Measurements from ENCODE around the gene UBE2E2. TPM values are rescaled to one million over a fixed set of nuclear protein-coding genes. Genes with fewer than 3 reads are reported as not detected.

The UBE2E2 gene
- total and polyA plus RNA-seq, 9 donors, result 25.5 to 84.9 (median 38.5) TPM

DNA sequence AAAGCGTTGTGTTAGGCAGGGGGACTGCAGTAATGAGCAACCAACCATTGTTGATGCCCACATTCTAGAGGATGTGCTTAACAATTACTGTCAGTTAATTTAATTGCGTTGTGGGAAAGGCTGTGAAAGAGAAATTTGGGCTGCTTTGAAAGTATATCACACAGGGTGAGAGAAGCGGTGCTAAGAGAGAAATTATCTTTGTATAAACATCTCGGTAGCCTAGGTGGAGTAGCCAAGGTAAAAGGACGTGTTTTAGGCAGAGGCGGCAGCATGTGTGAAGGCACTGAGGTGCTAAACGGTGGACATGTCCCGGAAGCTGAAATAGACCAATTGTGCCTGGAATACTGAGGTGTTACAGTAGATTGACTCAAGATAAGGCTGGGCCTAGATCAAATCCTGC, 71.9 kb downstream of the UBE2E2 start:
- Histone ChIP-seq H3K4me1 (ENCODE audit: insufficient read depth) (no peaks in the 10 kb centered on the region), H3K27ac (no peak overlapping the region), H3K9me3 (no peaks in the 10 kb centered on the region), H3K4me3 (no peak overlapping the region), H3K36me3 (no peaks in the 10 kb centered on the region), H3K27me3 (no peaks in the 10 kb centered on the region)
- WGBS, 3 donors, result 95 to 96% (median 95%) methylated on average over 8 of the region's 8 CpGs
- DNase-seq, result no peak
- TF ChIP-seq POLR2A (IDR thresholded peaks at IDR 0.05), result no peak
- no peak for TF ChIP-seq EP300 (IDR thresholded peaks at IDR 0.05)
- TF ChIP-seq, protein P1, sequence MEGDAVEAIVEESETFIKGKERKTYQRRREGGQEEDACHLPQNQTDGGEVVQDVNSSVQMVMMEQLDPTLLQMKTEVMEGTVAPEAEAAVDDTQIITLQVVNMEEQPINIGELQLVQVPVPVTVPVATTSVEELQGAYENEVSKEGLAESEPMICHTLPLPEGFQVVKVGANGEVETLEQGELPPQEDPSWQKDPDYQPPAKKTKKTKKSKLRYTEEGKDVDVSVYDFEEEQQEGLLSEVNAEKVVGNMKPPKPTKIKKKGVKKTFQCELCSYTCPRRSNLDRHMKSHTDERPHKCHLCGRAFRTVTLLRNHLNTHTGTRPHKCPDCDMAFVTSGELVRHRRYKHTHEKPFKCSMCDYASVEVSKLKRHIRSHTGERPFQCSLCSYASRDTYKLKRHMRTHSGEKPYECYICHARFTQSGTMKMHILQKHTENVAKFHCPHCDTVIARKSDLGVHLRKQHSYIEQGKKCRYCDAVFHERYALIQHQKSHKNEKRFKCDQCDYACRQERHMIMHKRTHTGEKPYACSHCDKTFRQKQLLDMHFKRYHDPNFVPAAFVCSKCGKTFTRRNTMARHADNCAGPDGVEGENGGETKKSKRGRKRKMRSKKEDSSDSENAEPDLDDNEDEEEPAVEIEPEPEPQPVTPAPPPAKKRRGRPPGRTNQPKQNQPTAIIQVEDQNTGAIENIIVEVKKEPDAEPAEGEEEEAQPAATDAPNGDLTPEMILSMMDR (IDR thresholded peaks at IDR 0.05), result no peak
- intact Hi-C loops (cut with DNase I), result no loop called here

DNA sequence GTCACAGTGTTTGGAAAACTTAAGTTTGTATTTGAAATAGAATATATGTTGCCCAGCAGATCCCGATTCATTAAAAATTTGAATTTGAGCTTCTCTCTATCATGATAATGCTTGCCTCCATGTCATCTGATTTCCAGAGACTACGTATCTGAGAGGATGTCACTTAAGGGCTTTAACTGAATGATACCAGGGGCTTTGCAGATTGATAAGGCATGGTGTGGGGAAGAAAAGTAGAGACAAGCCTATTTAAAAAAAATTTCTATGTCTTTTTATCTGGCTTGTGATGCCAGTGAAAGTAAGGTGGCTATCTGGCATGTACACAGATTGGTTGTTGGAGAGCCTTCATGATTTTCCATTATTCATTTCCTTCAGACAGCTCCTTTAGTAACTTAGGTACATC, 72.7 kb downstream of the UBE2E2 start:
- 94 to 99% (median 96%) methylated on average over 2 of the region's 2 CpGs for WGBS, 3 donors
- H3K27me3 ChIP-seq, result no peaks in the 10 kb centered on the region

DNA sequence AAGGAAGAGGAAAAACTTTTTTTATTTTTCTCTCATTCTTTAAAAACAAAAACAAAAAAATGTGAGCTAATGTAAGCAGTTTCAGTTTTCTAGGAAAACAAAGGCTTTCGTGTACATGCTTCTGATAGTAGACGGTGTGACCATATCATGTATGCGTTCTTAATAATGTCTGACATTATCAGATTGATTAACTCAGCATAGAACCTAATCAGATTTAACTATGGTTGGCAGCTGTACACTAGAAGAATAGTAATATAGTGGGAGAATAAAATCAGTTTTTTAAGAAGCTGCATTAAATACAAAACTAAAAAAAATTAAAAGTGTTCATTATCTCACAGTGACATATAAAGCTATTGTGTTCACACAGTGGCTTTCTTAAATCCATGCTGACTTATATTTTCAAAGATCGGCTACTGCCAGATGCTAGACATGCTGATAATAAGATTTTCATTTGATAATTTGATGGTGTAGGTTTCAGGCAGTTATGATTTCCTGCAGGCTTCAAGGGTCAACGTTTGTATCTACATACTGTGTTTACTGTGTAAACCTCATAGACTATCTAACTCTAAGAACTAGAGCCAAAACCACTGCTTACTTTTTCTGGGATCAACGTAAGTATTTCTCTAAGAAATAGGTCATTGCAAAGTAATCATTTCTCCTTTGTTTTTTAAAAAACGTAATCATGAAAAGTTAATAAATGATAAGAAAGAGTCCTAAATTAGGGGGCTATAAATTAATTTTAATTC, 74.0 kb downstream of the UBE2E2 start:
- H3K9me3 ChIP-seq, result no peaks in the 10 kb centered on the region
- TF ChIP-seq, protein P1 (IDR thresholded peaks at IDR 0.05), result no peak
- TF ChIP-seq EP300 (IDR thresholded peaks at IDR 0.05), result no peak
- no peak for TF ChIP-seq POLR2A (IDR thresholded peaks at IDR 0.05)
- intact Hi-C loops (cut with DNase I), result no loop called here
- H3K27ac ChIP-seq, result no peak overlapping the region
- no peak overlapping the region for H3K4me3 ChIP-seq
- H3K36me3 ChIP-seq, result no peaks in the 10 kb centered on the region
- no peaks in the 10 kb centered on the region for H3K27me3 ChIP-seq
- WGBS, 3 donors, result 23 to 38% (median 28%) methylated on average over 7 of the region's 7 CpGs
- DNase-seq, result no peak
- peaks cover 2% of the 10 kb centered on the region for H3K4me1 ChIP-seq (ENCODE audit: insufficient read depth)

More for the DNA sequence above, 72.7 kb downstream of the UBE2E2 start:
- TF ChIP-seq, protein P1 (IDR thresholded peaks at IDR 0.05), result no peak
- TF ChIP-seq POLR2A (IDR thresholded peaks at IDR 0.05), result no peak
- TF ChIP-seq EP300 (IDR thresholded peaks at IDR 0.05), result no peak
- Histone ChIP-seq H3K27ac (no peak overlapping the region), H3K36me3 (no peaks in the 10 kb centered on the region), H3K4me1 (ENCODE audit: insufficient read depth) (no peaks in the 10 kb centered on the region), H3K4me3 (no peak overlapping the region), H3K9me3 (no peaks in the 10 kb centered on the region)
- intact Hi-C loops (cut with DNase I), result no loop called here
- DNase-seq, result no peak

DNA sequence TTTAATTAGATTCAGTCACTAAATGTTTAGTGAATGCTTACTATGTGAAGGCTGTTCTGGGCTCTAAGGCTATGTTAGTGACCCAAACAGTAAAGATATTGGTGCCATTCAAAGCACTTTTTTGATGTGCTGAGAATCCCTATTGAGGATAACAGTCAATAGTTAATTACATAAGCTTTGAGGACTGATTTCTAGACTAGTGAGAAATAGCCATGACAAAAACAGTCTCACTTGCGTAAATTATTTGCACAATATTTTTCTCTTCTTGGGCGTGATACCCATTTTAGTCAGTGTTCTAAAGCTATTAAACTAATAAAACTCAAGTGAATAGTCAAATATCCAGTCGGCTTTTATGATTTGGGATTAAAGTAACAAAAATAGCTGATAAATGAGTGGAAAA, 74.6 kb downstream of the UBE2E2 start:
- no peak for DNase-seq
- intact Hi-C loops (cut with DNase I), result no loop called here
- WGBS, 3 donors, result 70 to 89% (median 87%) methylated on average over 3 of the region's 3 CpGs

More for the DNA sequence above, 74.6 kb downstream of the UBE2E2 start:
- no peaks in the 10 kb centered on the region for H3K9me3 ChIP-seq
- TF ChIP-seq, protein P1 (IDR thresholded peaks at IDR 0.05), result no peak
- TF ChIP-seq POLR2A (IDR thresholded peaks at IDR 0.05), result no peak
- no peak for TF ChIP-seq EP300 (IDR thresholded peaks at IDR 0.05)
- H3K4me3 ChIP-seq, result no peak overlapping the region
- H3K27ac ChIP-seq, result no peak overlapping the region
- no peaks in the 10 kb centered on the region for H3K27me3 ChIP-seq
- peaks cover 2% of the 10 kb centered on the region for H3K4me1 ChIP-seq (ENCODE audit: insufficient read depth)
- H3K36me3 ChIP-seq, result no peaks in the 10 kb centered on the region

Measured in ovary (tissue), 9 donors.